ENCODE results near the gene ZNF335. TPM values are rescaled to one million over a fixed set of nuclear protein-coding genes. Genes with fewer than 3 reads are reported as not detected.

ZNF335 gene
- total and polyA plus RNA-seq, 2 of the 13 experiments (the other 11 are each of a cell fraction or from before 2014, with no cell fraction given), result 9.7 to 13.7 TPM

DNA sequence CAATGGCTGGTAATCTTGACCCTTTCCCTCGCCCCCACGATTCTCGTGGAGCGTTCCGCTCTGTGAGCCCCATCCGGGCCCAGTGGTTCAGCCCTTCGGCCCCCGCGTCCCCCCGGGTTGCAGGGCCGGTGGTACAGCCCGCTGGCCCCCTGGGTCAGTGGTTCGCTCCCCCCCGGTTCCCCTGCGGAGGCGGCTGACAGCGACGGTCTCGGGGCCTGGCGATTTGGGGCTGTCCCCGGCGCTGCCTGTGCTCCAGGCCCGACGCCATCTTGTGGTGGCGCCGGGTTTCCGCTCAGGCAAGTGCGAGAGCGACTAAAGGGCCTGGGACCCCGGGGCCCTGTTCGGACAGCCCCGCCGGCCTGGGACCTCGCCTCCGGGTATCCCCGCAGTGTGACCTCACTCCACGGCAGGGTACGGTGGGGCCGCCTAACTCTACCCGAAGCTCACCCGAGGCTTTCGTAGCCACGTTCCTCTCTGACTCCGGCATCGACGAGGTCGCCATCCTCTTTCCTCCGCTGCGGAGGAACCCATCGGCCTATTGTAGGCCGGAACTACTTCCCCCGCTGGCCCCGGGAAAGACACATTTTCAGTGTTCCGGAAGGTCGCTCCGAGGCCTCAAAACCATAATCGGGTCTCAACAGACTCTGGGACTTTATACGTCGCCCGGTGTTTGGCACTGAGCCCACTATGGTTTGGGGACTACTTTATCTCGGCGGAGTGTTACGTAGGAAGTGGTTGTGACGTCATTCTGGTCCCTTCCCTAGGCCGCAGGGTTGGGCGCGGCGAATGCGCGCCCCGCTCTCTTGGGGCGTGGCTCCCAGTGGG lies at the start of gene ZNF335 (continued):
- no peak for TF ChIP-seq ZBTB4 (CRISPR knock-in tag; IDR thresholded peaks at IDR 0.05; ENCODE audit: borderline replicate concordance)
- TF ChIP-seq SIN3A (IDR thresholded peaks at IDR 0.05; ENCODE audit: borderline replicate concordance, low read depth, low read length), result peak; percentile 69; the same call in 1 of the 2 replicates
- 0 out of 2 replicates have a peak, but pooled peaks have one; percentile 57 for TF ChIP-seq POLR2AphosphoS2 (IDR thresholded peaks at IDR 0.05; ENCODE audit: low read depth, low read length)
- TF ChIP-seq, protein P1, sequence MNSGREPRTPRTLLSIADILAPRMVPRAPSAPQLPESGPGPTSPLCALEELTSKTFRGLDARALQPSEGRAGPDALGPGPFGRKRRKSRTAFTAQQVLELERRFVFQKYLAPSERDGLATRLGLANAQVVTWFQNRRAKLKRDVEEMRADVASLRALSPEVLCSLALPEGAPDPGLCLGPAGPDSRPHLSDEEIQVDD (CRISPR knock-in tag; IDR thresholded peaks at IDR 0.05; ENCODE audit: borderline replicate concordance), result peak; percentile 70; the same call in 1 of the 2 replicates
- peak; percentile 10; the same call in 1 of the 2 replicates for TF ChIP-seq ESRRA (CRISPR knock-in tag; IDR thresholded peaks at IDR 0.05; ENCODE audit: low read depth)
- TF ChIP-seq CENPBD1 (CRISPR knock-in tag; IDR thresholded peaks at IDR 0.05; ENCODE audit: borderline replicate concordance, low read depth), result peak; percentile 99
- TF ChIP-seq ATM (IDR thresholded peaks at IDR 0.05; ENCODE audit: borderline replicate concordance), result no peak; the same call in 1 of the 2 replicates
- TF ChIP-seq SP1 (IDR thresholded peaks at IDR 0.05), result no peak
- peak; percentile 94 for TF ChIP-seq SP1 (CRISPR knock-in tag; IDR thresholded peaks at IDR 0.05)
- peak; percentile 89 for TF ChIP-seq RBM39 (IDR thresholded peaks at IDR 0.05; ENCODE audit: low read depth, low read length, poor library complexity, severe bottlenecking)
- TF ChIP-seq CENPT (CRISPR knock-in tag; IDR thresholded peaks at IDR 0.05; ENCODE audit: low read depth), result no peak
- peak; percentile 12; the same call in 1 of the 2 replicates for TF ChIP-seq ZNF44 (CRISPR knock-in tag; IDR thresholded peaks at IDR 0.05)
- no peak for TF ChIP-seq MAFK (conservative IDR thresholded peaks at IDR 0.05 in 1 of 2, IDR thresholded peaks at IDR 0.05 in 1 of 2; ENCODE audit: low read length in 2 of 2)
- peak; percentile 96 for TF ChIP-seq SRY (CRISPR knock-in tag; IDR thresholded peaks at IDR 0.05)
- peak; percentile 90 for TF ChIP-seq KLF12 (CRISPR knock-in tag; IDR thresholded peaks at IDR 0.05; ENCODE audit: borderline replicate concordance)
- peak; percentile 72; the same call in 1 of the 2 replicates for TF ChIP-seq MIER3 (CRISPR knock-in tag; IDR thresholded peaks at IDR 0.05; ENCODE audit: borderline replicate concordance)
- no peak; the same call in 1 of the 2 replicates for TF ChIP-seq ZNF460 (CRISPR knock-in tag; IDR thresholded peaks at IDR 0.05; ENCODE audit: borderline replicate concordance)

Data from HepG2 (cell line).